ENCODE results near the gene OR52A1. TPM values are rescaled to one million over a fixed set of nuclear protein-coding genes. Genes with fewer than 3 reads are reported as not detected.

Gene OR52A1
- total and polyA plus RNA-seq, 4 donors = not detected

Other genes with a start within 250 kb of the OR52A1 start
- gene OR51G2, start 235.4 kb downstream of the OR52A1 start, total RNA-seq = not detected
- not detected for gene OR51G2, start 235.4 kb downstream of the OR52A1 start, polyA plus RNA-seq
- gene OR51G1, start 230.4 kb downstream of the OR52A1 start, total RNA-seq = not detected
- not detected for gene OR51G1, start 230.4 kb downstream of the OR52A1 start, polyA plus RNA-seq
- not detected for gene OR51A4, start 207.2 kb downstream of the OR52A1 start, total RNA-seq
- not detected for gene OR51A4, start 207.2 kb downstream of the OR52A1 start, polyA plus RNA-seq
- gene OR51A2, start 199.0 kb downstream of the OR52A1 start, total RNA-seq = not detected
- not detected for gene OR51A2, start 199.0 kb downstream of the OR52A1 start, polyA plus RNA-seq
- gene OR51L1, start 159.9 kb downstream of the OR52A1 start, total RNA-seq = not detected
- gene OR51L1, start 159.9 kb downstream of the OR52A1 start, polyA plus RNA-seq = not detected
- gene OR52J3, start 108.2 kb downstream of the OR52A1 start, total RNA-seq = not detected
- gene OR52J3, start 108.2 kb downstream of the OR52A1 start, polyA plus RNA-seq = not detected
- not detected for gene OR52E2, start 95.1 kb downstream of the OR52A1 start, total RNA-seq
- gene OR52E2, start 95.1 kb downstream of the OR52A1 start, polyA plus RNA-seq = not detected
- gene OR52E1, start 85.2 kb downstream of the OR52A1 start, total RNA-seq = not detected
- not detected for gene OR52E1, start 85.2 kb downstream of the OR52A1 start, polyA plus RNA-seq
- gene OR52A5, start 16.4 kb downstream of the OR52A1 start, total RNA-seq = not detected
- not detected for gene OR52A5, start 16.4 kb downstream of the OR52A1 start, polyA plus RNA-seq
- gene OR51V1, start 45.9 kb upstream of the OR52A1 start, total RNA-seq = not detected
- not detected for gene OR51V1, start 45.9 kb upstream of the OR52A1 start, polyA plus RNA-seq
- 1,000 to 10,000 TPM in 1 of 2 donors, 100 to 1,000 TPM in 1; 848 to 1,072 TPM for gene HBB, start 72.3 kb upstream of the OR52A1 start, total RNA-seq
- 100 to 1,000 TPM in 1 of 2 donors, 10 to 100 TPM in 1; 39.4 to 454 TPM for gene HBB, start 72.3 kb upstream of the OR52A1 start, polyA plus RNA-seq
- gene HBD, start 79.7 kb upstream of the OR52A1 start, total RNA-seq = 1 to 10 TPM in 1 of 2 donors, not detected in 1; 1.1 TPM
- under 1 TPM; 0.24 to 0.66 TPM for gene HBD, start 79.7 kb upstream of the OR52A1 start, polyA plus RNA-seq
- gene HBG1, start 95.1 kb upstream of the OR52A1 start, total RNA-seq = 10 to 100 TPM in 1 of 2 donors, 1 to 10 TPM in 1; 1.6 to 60.9 TPM
- gene HBG1, start 95.1 kb upstream of the OR52A1 start, polyA plus RNA-seq = under 1 TPM in 1 of 2 donors, not detected in 1; 0.56 TPM
- over 10,000 TPM in 1 of 2 donors, 1 to 10 TPM in 1; 8.2 to 13,246 TPM for gene HBG2, start 100.0 kb upstream of the OR52A1 start, total RNA-seq
- under 1 TPM; 0.31 to 1.00 TPM for gene HBG2, start 100.0 kb upstream of the OR52A1 start, polyA plus RNA-seq
- 10 to 100 TPM in 1 of 2 donors, 1 to 10 TPM in 1; 2.1 to 14.6 TPM for gene HBE1, start 115.2 kb upstream of the OR52A1 start, total RNA-seq
- gene HBE1, start 115.2 kb upstream of the OR52A1 start, polyA plus RNA-seq = not detected
- gene OR51B4, start 147.2 kb upstream of the OR52A1 start, total RNA-seq = 1 to 10 TPM in 1 of 2 donors, not detected in 1; 1.9 TPM
- not detected for gene OR51B4, start 147.2 kb upstream of the OR52A1 start, polyA plus RNA-seq
- 1 to 10 TPM in 1 of 2 donors, not detected in 1; 1.9 TPM for gene OR51B2, start 169.5 kb upstream of the OR52A1 start, total RNA-seq
- gene OR51B2, start 169.5 kb upstream of the OR52A1 start, polyA plus RNA-seq = not detected
- 1 to 10 TPM in 1 of 2 donors, under 1 TPM in 1; 0.52 to 4.2 TPM for gene OR51B5, start 188.8 kb upstream of the OR52A1 start, total RNA-seq
- under 1 TPM; 0.03 to 0.10 TPM for gene OR51B5, start 188.8 kb upstream of the OR52A1 start, polyA plus RNA-seq
- not detected for gene OR51B6, start 196.8 kb upstream of the OR52A1 start, total RNA-seq
- not detected for gene OR51B6, start 196.8 kb upstream of the OR52A1 start, polyA plus RNA-seq
- gene OR51M1, start 229.1 kb upstream of the OR52A1 start, total RNA-seq = not detected
- gene OR51M1, start 229.1 kb upstream of the OR52A1 start, polyA plus RNA-seq = not detected